ENCODE data around the gene CREM.

CREM gene

GRCh38 chr10:35206274-35206673, 79.6 kb downstream of the CREM start:
- no peak for DNase-seq (ENCODE audit: low read depth)
- TF ChIP-seq POLR2A (IDR thresholded peaks at IDR 0.05; ENCODE audit: extremely low read depth, insufficient read length) (no peak), CTCF (IDR thresholded peaks at IDR 0.05; ENCODE audit: low read depth, low read length) (no peak), MYC (IDR thresholded peaks at IDR 0.05; ENCODE audit: low read depth, low read length) (no peak), MAX (IDR thresholded peaks at IDR 0.05; ENCODE audit: low read depth, low read length) (no peak)
- no peak overlapping the region for H3K4me3 ChIP-seq (ENCODE audit: low read depth, low read length)

- no peak overlapping the region for H3K4me3 ChIP-seq (ENCODE audit: low read depth, low read length)
- TF ChIP-seq POLR2A (IDR thresholded peaks at IDR 0.05; ENCODE audit: extremely low read depth, insufficient read length) (no peak), MAX (IDR thresholded peaks at IDR 0.05; ENCODE audit: low read depth, low read length) (no peak)
- no peak for DNase-seq (ENCODE audit: low read depth)
Observed at GRCh38 chr10:35208536-35208935, 81.9 kb downstream of the CREM start.

- H3K4me3 ChIP-seq (ENCODE audit: low read depth, low read length): no peak overlapping the region
- DNase-seq (ENCODE audit: low read depth): no peak
- TF ChIP-seq MAX (IDR thresholded peaks at IDR 0.05; ENCODE audit: low read depth, low read length) (no peak), MYC (IDR thresholded peaks at IDR 0.05; ENCODE audit: low read depth, low read length) (no peak), POLR2A (IDR thresholded peaks at IDR 0.05; ENCODE audit: extremely low read depth, insufficient read length) (no peak), CTCF (IDR thresholded peaks at IDR 0.05; ENCODE audit: low read depth, low read length) (no peak)
Observed at GRCh38 chr10:35208949-35209613, 82.4 kb downstream of the CREM start.

- H3K4me3 ChIP-seq (ENCODE audit: low read depth, low read length): no peak overlapping the region
- DNase-seq (ENCODE audit: low read depth): no peak
- TF ChIP-seq CTCF (IDR thresholded peaks at IDR 0.05; ENCODE audit: low read depth, low read length): no peak
- TF ChIP-seq MAX (IDR thresholded peaks at IDR 0.05; ENCODE audit: low read depth, low read length): no peak
Observed at GRCh38 chr10:35210961-35211360, 84.3 kb downstream of the CREM start.

- TF ChIP-seq MAX (IDR thresholded peaks at IDR 0.05; ENCODE audit: low read depth, low read length) (no peak), CTCF (IDR thresholded peaks at IDR 0.05; ENCODE audit: low read depth, low read length) (no peak), POLR2A (IDR thresholded peaks at IDR 0.05; ENCODE audit: extremely low read depth, insufficient read length) (no peak), MYC (IDR thresholded peaks at IDR 0.05; ENCODE audit: low read depth, low read length) (no peak)
- DNase-seq (ENCODE audit: low read depth): no peak
- H3K4me3 ChIP-seq (ENCODE audit: low read depth, low read length): no peak overlapping the region
Observed at GRCh38 chr10:35211390-35211789, 84.7 kb downstream of the CREM start.

- no peak for DNase-seq (ENCODE audit: low read depth)
- TF ChIP-seq MAX (IDR thresholded peaks at IDR 0.05; ENCODE audit: low read depth, low read length) (no peak), CTCF (IDR thresholded peaks at IDR 0.05; ENCODE audit: low read depth, low read length) (no peak), MYC (IDR thresholded peaks at IDR 0.05; ENCODE audit: low read depth, low read length) (no peak), POLR2A (IDR thresholded peaks at IDR 0.05; ENCODE audit: extremely low read depth, insufficient read length) (no peak)
- no peak overlapping the region for H3K4me3 ChIP-seq (ENCODE audit: low read depth, low read length)
Observed at GRCh38 chr10:35212856-35213255, 86.2 kb downstream of the CREM start.

Data from NB4 (cell line).